Measurements from ENCODE around the gene UBALD1.

The UBALD1 gene

GRCh38 chr16:4616047-4616811 is 1.5 kb upstream of the UBALD1 start:
- in situ Hi-C loops (cut with MboI; ENCODE audit: low sequenced_read_pairs): no loop called here

DNA sequence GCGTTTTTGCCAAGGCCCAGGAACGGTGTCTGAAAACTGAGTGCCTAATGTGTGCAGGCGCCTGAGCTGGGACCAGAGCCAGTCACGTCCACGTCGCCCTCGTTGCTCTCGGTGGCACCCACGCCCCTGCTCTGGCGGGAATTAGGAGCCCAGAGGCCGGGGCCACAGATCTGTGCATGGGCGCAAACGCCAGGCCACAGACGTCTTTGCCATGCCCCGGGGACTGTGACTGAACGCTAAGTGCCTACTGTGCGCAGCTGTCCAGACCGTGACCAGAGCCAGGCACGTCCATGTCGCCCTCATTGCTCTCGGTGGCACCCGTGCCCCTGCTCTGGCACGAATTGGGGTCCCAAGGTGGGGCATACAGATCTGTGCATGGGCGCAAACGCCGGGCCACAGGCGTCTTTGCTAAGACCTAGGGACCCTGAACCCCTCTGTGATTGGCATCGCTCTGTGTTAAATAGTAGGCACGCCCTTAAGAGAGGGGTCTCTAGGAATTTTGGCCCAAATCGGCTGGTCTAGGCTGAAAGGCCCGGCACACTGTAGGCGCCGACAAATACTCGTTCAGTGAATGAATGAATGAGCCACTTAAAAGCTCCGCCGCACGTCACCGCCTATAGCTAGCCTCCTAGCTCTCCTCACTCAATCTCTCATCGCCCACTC is 827 bp upstream of the UBALD1 start:
- in situ Hi-C loops (cut with MboI; ENCODE audit: low sequenced_read_pairs): no loop called here

DNA sequence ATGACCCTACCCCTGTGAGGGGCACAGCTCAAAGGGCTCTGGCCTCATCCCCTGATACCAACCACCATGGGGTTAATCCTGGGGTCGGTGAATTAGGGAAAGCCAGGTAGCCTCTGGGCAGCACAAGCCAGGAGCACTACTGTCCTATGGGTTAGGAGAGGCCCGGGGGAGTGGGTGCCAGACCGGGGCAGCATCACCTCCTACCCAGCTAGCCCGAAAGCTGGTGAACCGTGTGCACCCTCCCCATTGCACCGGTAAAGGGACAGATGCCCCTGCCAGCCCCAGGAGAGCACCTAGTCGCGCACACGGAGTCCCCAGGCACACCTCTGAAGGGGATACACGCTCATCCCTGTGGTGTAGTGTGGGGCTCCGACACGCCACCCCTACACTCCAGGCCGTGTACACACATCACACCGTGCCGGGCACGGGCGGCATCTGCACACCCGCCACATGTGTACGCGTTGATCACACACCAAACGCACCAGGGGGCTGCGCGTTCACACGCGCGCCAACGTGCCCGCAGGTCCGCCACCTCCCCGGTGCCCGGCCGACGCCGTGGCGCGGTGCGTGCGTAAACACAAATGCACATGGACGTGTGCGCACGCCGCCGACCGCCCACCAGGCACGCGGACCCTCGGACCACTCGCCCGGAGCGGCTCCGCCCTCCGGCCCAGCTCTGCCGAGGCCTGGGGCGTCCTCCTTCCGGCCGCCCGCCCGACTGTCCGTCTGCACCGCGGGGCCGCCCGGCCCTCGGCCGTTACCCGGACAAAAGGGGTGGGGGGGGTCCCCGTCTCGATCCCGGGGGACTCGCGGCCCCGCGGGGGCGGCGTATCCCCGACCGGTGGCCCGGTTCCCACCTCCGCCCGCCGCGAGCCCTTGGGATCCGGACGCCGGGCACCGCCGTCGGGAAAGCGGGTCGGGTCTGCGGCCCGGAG is 785 bp downstream of the UBALD1 start:
- in situ Hi-C loops (cut with MboI; ENCODE audit: low sequenced_read_pairs): no loop called here

GRCh38 chr16:4612977-4613635 is 1.6 kb downstream of the UBALD1 start:
- in situ Hi-C loops (cut with MboI; ENCODE audit: low sequenced_read_pairs): no loop called here

DNA sequence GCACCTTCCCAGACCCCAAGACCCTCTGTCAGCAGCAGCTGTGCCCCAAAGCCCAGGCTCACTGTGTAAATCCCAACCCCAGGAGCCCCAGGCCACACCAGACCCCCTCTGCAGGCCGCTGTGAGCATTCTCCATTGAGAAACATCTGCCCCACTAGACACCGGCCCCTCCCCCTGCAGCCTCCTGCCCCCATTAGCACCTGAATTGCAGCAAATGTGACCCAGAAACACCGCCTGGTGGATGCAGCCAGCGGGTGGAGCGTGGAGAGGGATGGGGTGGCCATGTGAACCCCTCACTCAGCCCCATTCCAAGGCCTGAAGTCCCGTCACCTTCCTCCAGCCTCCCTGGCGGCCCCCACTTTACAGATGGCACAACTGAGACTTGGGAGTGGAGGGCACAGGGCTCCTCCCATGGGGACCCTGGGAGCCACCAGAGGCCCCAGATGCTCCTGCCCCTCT is 2.2 kb downstream of the UBALD1 start:
- in situ Hi-C loops (cut with MboI; ENCODE audit: low sequenced_read_pairs): no loop called here

GRCh38 chr16:4611337-4612021 is 3.2 kb downstream of the UBALD1 start:
- in situ Hi-C loops (cut with MboI; ENCODE audit: low sequenced_read_pairs): no loop called here

DNA sequence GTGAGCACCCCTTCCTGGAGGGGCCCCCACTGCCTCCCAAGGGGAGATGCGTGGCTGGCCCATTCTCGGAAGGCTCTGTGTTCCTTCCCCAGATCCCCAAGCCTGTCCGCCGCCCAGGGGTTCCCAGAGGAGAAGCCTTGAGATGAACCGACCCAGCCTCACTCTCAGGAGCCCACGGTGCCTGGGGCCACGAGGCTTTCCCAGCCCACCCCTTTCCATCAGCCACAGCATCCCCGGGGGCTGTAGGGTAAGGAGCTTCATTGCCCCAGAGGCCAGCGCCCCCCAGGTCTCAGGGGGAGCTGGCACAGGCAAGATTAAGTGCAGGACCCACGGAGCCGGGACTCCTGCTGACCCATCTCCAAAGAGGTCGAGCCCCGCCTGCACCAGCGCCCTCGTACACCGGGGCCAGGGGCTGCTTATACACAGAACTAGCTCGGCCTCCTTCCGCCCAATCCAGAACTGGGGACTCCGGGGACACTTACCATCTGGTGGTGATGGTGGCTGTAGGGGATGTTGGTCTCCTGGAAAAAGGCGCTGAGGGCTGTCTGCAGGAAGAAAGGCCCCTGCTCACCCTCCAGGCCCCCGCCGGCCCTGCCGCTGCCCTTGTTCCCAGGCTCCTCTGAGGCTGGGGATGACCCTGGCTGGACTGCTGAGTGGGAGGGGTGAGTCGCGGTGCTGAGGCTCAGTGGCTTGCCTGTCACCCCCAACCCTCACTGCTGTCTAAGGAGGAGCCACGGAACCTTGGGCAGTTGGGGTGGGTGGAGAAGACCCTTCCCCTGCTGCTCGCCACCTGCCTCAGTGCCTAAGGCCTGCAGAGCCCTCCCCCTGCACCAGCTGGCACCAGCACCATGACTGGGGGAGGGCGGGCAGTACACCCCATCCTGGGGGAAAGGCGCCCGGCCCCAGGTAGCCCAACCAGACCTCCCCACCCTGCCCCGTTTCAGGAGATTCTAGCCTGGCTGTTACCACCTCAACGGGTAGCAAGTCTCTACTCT is 4.4 kb downstream of the UBALD1 start:
- in situ Hi-C loops (cut with MboI; ENCODE audit: low sequenced_read_pairs): no loop called here

- in situ Hi-C loops (cut with MboI; ENCODE audit: low sequenced_read_pairs): no loop called here
Observed at GRCh38 chr16:4609200-4610010, 5.3 kb downstream of the UBALD1 start.

DNA sequence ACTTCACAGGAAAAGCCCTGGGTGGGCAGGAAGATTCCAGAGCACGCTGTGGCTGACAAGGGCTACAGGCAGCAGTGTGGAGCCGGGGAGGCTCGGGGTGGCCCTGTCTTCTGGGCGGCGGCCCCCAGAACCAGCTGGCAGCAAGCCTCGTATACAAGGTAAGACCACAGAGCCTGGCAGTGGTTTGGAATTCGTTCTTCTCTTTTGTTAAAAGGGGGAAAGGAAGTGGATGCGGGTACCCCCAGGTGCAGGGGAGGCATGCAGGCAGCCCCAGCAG is 6.0 kb downstream of the UBALD1 start:
- in situ Hi-C loops (cut with MboI; ENCODE audit: low sequenced_read_pairs): no loop called here

GRCh38 chr16:4607841-4608703 is 6.6 kb downstream of the UBALD1 start:
- in situ Hi-C loops (cut with MboI; ENCODE audit: low sequenced_read_pairs): no loop called here

DNA sequence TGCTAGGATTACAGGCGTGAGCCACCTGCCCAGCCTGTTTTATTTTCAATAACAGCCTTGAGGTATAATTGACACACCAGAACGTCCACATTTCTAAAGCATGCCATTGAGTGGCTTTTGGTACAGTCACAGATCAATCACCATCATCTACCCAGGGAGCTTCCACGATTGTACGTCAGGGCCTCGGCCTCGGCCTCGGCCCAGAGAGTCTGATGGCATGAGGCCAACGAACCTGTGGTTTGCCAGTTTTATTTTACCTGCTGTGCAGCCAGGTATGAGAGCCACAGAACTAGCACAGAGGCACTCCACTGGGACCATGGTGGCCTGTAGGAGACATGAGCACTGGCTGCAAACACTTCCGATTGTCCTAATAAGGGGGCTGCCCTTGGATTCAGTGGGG is 8.3 kb downstream of the UBALD1 start:
- in situ Hi-C loops (cut with MboI; ENCODE audit: low sequenced_read_pairs): no loop called here

DNA sequence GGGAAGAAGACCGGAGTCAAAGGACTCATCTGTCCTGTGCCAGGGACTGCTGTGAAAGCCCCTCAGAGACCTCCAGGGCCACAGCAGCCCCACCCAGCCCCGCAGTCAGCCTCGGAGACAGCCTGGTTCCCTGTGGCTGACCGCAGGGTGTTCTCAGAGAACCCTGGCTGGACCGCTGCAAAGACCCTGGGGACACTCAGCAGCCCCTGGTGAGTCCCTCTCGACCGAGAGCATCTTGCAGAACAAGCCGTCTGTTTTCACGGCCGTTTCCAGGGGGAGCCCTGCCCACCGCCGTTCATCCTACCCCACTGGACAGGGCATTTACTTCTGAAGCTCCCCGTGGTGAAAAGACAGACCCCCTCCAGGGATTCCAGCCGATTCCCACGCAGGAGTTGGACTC is 10.3 kb downstream of the UBALD1 start:
- in situ Hi-C loops (cut with MboI; ENCODE audit: low sequenced_read_pairs): no loop called here

DNA sequence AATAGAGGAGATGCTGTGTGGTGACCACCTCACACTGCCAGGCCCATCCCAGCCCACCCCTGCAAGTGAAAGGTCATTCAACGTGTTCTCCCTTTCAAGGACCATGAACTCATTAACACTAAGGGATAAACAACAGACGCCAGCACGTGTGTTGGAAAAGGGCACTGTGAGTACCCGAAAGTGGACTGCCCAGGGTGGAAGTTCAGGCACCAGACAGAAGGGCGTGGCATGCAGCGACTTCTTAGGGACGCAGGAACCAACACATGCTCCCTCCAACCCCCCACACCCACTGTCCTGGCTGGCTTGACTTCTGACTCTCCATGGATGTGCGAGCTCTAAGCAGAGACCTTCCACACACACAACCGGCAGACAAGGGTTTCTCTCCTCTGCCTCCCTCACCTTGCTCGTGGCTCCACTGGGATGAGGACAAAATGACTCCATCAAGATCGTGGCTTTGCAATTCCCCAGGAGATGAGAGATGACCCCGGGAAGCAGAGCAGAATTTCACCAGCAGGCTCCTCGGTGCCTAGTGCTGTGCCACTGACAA is 11.0 kb downstream of the UBALD1 start:
- in situ Hi-C loops (cut with MboI; ENCODE audit: low sequenced_read_pairs): no loop called here

- in situ Hi-C loops (cut with MboI; ENCODE audit: low sequenced_read_pairs): no loop called here
Observed at GRCh38 chr16:4602331-4602730, 12.4 kb downstream of the UBALD1 start.

DNA sequence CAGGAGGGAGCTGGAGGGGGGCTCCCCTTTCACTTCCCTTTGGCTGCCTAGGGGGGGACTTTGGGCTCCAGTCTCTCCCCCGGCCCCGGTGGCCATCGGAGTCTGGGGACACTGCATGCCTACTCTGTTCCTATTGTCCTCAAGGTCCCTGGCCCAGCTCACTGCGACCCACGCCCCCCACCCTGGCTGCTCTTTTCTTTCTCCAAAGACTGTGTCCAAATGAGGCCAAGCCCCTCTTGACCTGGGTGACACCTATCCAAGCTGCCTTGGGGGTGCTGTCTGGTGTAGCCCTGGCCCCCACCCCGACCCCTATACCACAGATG is 12.9 kb downstream of the UBALD1 start:
- in situ Hi-C loops (cut with MboI; ENCODE audit: low sequenced_read_pairs): no loop called here

GRCh38 chr16:4601036-4601863 is 13.4 kb downstream of the UBALD1 start:
- in situ Hi-C loops (cut with MboI; ENCODE audit: low sequenced_read_pairs): no loop called here

GRCh38 chr16:4599545-4599944 is 15.1 kb downstream of the UBALD1 start:
- in situ Hi-C loops (cut with MboI; ENCODE audit: low sequenced_read_pairs): no loop called here

Data from hTERT RPE-1 (cell line).